ENCODE measurements around the gene JPT2. TPM values are rescaled to one million over a fixed set of nuclear protein-coding genes. Genes with fewer than 3 reads are reported as not detected.

The JPT2 gene
- total and polyA plus RNA-seq, 10 of the 15 experiments (the other 5 are each of a cell fraction or from before 2014, with no cell fraction given): 11.7 to 78.4 (median 48.4) TPM

GRCh38 chr16:1673424-1674151 is 4.5 kb upstream of the JPT2 start (continued):
- TF ChIP-seq PRDM15 (CRISPR knock-in tag; IDR thresholded peaks at IDR 0.05) (no peak), MXI1 (IDR thresholded peaks at IDR 0.05; ENCODE audit: low read depth, low read length) (no peak), CHD2 (IDR thresholded peaks at IDR 0.05; ENCODE audit: borderline replicate concordance, low read depth, low read length) (no peak), KLF5 (IDR thresholded peaks at IDR 0.05; ENCODE audit: partially characterized antibody) (no peak), MLLT1 (IDR thresholded peaks at IDR 0.05) (no peak), EED (IDR thresholded peaks at IDR 0.05; ENCODE audit: low read depth) (no peak), BHLHE40 (IDR thresholded peaks at IDR 0.05; ENCODE audit: borderline replicate concordance in 1 of 2, low read depth in 2 of 2, low read length in 1 of 2) (no peak)
